Right atrium auricular region (tissue), 2 donors: ENCODE results near the gene PDK4. TPM values are rescaled to one million over a fixed set of nuclear protein-coding genes. Genes with fewer than 3 reads are reported as not detected.

ENCODE experiments used
- DNase-seq: peaks from one replicate; pipeline ENCODE4 v3.0.0-alpha.2; 2019; ENCODE audit warnings: low spot score
- H3K27ac ChIP-seq, 2 donors: fragments of 200-600 bp; sonication (generic); 1 replicate in 1 of 2; 2 replicates in 1 of 2; pipeline ENCODE4 v1.5.1; 2016 to 2019
- H3K27me3 ChIP-seq, 2 donors: fragments of 200-600 bp; sonication (generic); one replicate each; pipeline versions ENCODE4 v1.5.1 to v1.6.0; 2017 to 2019
- H3K36me3 ChIP-seq: fragments of 200-600 bp; sonication (generic); one replicate; pipeline ENCODE4 v1.5.1; 2016
- H3K4me1 ChIP-seq, 2 donors: fragments of 200-600 bp; sonication (generic); one replicate each; pipeline versions ENCODE4 v1.5.1 to v1.6.0; 2017 to 2019
- H3K4me3 ChIP-seq, 2 donors: fragments of 200-600 bp; sonication (generic); 1 replicate in 1 of 2; 2 replicates in 1 of 2; pipeline ENCODE4 v1.5.1; 2017 to 2019; ENCODE audit warnings: mild to moderate bottlenecking in 1 of 2, moderate library complexity in 1 of 2
- H3K9me3 ChIP-seq, 2 donors: fragments of 200-600 bp; sonication (generic); one replicate each; pipeline ENCODE4 v1.5.1; 2019
- total RNA-seq, 2 donors: library from RNA; depleted of rRNA; stranded (reverse); fragments of >200 nt; gene quantifications; one replicate each; pipeline ENCODE4 v1.1.0, GENCODE V29; 2016
- TF ChIP-seq, protein P1 (sequence below), 2 donors: fragments of 200-600 bp; sonication (generic); IDR thresholded peaks; one replicate each; pipeline ENCODE4 v1.5.1; 2019; ENCODE audit warnings: antibody characterized with exemption in 2 of 2

PDK4 gene
- total RNA-seq, 2 donors from 2014 or later: 337 to 712 TPM

DNA sequence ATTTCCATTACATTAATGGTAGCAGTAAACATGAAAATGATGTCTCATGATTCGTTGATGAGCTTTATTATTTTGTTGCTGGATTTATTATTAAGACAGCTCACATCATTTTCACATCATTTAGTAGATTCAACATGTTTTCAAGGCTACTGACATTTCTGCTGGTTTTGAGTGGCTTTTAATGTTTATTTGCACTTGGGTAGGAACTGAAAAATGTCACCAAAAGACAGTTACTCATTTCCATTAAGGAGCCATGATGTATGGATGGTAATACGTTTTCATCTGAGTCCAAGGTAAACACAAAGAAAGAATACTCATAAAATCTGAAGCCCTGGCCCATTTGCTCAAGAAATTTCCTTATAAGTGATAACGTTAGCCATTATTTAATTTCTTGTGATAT lies 14.8 kb downstream of the PDK4 start:
- no peaks in the 10 kb centered on the region for H3K27me3 ChIP-seq

DNA sequence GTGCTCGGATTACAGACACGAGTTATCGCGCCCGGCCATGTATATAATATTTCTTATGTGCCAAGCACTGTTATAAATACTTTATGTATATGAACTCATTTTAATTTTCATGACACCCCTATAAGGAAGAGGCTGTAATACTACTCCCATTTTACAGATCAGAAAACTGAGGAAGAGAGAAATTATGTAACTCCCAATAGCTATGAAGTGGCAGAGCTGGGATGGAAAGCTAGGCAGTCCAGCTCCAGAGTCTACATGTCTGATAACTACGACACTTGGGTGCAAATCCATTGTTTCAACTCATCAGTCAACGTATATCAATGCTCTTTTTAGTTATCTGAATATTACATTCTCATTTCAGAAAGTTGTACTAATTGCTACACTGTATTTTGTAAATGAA lies 17.0 kb downstream of the PDK4 start:
- peaks cover 16% of the 10 kb centered on the region for H3K36me3 ChIP-seq
- no peaks in the 10 kb centered on the region for H3K9me3 ChIP-seq
- H3K4me3 ChIP-seq: no peak overlapping the region
- DNase-seq: no peak
- TF ChIP-seq, protein P1, sequence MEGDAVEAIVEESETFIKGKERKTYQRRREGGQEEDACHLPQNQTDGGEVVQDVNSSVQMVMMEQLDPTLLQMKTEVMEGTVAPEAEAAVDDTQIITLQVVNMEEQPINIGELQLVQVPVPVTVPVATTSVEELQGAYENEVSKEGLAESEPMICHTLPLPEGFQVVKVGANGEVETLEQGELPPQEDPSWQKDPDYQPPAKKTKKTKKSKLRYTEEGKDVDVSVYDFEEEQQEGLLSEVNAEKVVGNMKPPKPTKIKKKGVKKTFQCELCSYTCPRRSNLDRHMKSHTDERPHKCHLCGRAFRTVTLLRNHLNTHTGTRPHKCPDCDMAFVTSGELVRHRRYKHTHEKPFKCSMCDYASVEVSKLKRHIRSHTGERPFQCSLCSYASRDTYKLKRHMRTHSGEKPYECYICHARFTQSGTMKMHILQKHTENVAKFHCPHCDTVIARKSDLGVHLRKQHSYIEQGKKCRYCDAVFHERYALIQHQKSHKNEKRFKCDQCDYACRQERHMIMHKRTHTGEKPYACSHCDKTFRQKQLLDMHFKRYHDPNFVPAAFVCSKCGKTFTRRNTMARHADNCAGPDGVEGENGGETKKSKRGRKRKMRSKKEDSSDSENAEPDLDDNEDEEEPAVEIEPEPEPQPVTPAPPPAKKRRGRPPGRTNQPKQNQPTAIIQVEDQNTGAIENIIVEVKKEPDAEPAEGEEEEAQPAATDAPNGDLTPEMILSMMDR (IDR thresholded peaks at IDR 0.05): no peak
- H3K27me3 ChIP-seq: no peaks in the 10 kb centered on the region
- H3K4me1 ChIP-seq: no peaks in the 10 kb centered on the region
- no peak overlapping the region for H3K27ac ChIP-seq

More for the DNA sequence above, 14.8 kb downstream of the PDK4 start:
- H3K27ac ChIP-seq: peak overlapping the region in 1 of 2 donors; percentile 29
- peaks cover 0 to 2% of the 10 kb centered on the region in 2 donors for H3K4me1 ChIP-seq
- H3K4me3 ChIP-seq: no peak overlapping the region
- peaks cover 37% of the 10 kb centered on the region for H3K36me3 ChIP-seq
- TF ChIP-seq, protein P1 (IDR thresholded peaks at IDR 0.05): no peak
- DNase-seq: no peak
- H3K9me3 ChIP-seq: no peaks in the 10 kb centered on the region

DNA sequence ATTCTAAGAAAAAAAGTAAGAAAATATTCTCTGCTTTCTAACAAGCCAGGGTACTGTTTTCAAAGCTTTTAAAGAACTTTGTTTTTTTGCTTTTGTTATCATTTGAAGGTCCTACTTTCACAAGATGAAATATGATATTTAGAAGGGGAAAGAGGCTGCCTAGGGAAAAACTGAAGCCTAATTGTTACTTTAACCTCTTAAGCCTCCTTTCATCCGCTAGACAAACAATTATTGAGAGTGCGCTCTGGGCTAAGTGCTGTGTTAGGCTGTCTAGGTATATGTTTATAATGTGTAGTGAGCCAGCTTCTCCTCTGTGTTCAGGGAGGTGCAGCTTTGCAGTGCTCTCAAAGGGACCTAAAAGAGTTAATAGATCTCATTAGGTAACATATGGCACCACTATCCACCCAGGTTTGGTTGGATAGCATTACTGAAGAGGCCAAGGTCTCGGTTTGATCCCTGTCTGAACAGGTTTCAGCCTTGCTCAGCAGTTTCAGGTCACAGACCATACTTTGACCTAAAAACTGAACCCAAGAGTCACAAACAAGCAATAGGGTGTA lies 17.9 kb downstream of the PDK4 start:
- H3K9me3 ChIP-seq: no peaks in the 10 kb centered on the region
- H3K36me3 ChIP-seq: peaks cover 6% of the 10 kb centered on the region
- DNase-seq: no peak
- no peaks in the 10 kb centered on the region for H3K27me3 ChIP-seq
- H3K4me1 ChIP-seq: no peaks in the 10 kb centered on the region
- TF ChIP-seq, protein P1 (IDR thresholded peaks at IDR 0.05): no peak
- no peak overlapping the region for H3K27ac ChIP-seq
- no peak overlapping the region for H3K4me3 ChIP-seq

DNA sequence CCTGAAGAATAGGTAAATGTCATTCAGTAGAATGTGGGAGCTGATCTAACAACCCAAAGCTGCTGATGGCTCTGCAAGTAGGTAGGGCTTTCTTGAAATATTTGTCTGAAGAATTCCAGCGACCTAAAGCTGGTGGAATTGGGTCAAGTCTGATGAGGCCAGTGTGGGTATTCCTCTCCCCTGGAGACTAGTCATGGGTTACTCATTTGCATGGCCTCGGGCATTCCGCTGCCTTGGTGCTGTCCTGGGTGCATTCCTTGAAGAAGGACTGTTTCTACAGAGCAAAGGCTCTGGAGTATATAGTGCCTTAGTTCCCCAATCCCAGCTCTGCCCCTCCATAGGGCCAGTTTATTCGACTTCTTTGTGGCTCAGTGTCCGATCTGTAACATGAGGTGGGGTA lies 19.2 kb downstream of the PDK4 start:
- H3K4me3 ChIP-seq: no peak overlapping the region
- no peak for DNase-seq

DNA sequence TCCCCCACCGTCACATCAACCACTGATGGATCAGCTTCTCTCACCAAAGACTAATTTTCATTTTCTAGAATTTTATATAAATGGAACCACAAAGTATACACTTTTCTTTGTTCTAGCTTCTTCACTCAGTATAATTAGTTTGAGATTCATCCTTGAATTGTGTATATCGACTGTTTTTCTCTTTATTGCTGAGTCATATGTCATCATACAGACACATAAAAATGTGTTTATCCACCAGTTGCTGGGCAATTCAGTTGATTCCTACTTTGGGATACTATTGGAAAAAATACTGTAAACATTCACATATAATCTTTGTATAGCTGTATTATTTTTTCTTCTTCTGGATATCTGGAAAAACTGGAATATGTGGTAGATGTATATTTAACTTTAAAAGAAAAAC lies 26.6 kb downstream of the PDK4 start:
- H3K4me3 ChIP-seq: no peak overlapping the region
- H3K36me3 ChIP-seq: no peaks in the 10 kb centered on the region
- TF ChIP-seq, protein P1 (IDR thresholded peaks at IDR 0.05): no peak
- no peaks in the 10 kb centered on the region for H3K9me3 ChIP-seq
- no peak overlapping the region for H3K27ac ChIP-seq
- H3K27me3 ChIP-seq: no peaks in the 10 kb centered on the region
- no peaks in the 10 kb centered on the region for H3K4me1 ChIP-seq
- DNase-seq: no peak

More for the DNA sequence above, 19.2 kb downstream of the PDK4 start:
- Histone ChIP-seq H3K9me3 (no peaks in the 10 kb centered on the region), H3K27ac (no peak overlapping the region), H3K4me1 (no peaks in the 10 kb centered on the region), H3K36me3 (no peaks in the 10 kb centered on the region), H3K27me3 (no peaks in the 10 kb centered on the region)
- TF ChIP-seq, protein P1 (IDR thresholded peaks at IDR 0.05): no peak

DNA sequence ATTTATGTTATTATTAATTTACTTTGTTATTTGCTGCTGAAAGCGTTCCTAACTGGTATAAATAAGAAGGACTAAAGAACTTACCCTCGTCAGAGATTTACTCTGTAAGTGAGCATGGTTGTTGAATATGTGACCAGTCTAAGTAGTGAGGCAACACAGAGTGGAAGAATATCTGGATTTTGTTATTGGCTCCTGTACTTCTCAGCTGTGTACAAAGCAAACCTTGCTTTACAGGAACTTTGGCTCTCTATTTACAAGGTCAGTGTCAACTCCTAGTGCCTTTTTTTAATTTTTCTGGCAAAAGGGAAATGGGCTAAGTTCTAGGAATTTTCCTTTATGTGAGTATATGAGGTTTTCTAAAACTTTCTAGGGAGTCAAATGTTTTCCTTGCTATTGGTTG lies 35.6 kb downstream of the PDK4 start:
- Histone ChIP-seq H3K9me3 (no peaks in the 10 kb centered on the region), H3K27me3 (no peaks in the 10 kb centered on the region), H3K4me1 (no peaks in the 10 kb centered on the region), H3K27ac (no peak overlapping the region), H3K36me3 (no peaks in the 10 kb centered on the region), H3K4me3 (no peak overlapping the region)
- DNase-seq: no peak
- TF ChIP-seq, protein P1 (IDR thresholded peaks at IDR 0.05): no peak
